ENCODE data around the gene TRPV2.

DNA sequence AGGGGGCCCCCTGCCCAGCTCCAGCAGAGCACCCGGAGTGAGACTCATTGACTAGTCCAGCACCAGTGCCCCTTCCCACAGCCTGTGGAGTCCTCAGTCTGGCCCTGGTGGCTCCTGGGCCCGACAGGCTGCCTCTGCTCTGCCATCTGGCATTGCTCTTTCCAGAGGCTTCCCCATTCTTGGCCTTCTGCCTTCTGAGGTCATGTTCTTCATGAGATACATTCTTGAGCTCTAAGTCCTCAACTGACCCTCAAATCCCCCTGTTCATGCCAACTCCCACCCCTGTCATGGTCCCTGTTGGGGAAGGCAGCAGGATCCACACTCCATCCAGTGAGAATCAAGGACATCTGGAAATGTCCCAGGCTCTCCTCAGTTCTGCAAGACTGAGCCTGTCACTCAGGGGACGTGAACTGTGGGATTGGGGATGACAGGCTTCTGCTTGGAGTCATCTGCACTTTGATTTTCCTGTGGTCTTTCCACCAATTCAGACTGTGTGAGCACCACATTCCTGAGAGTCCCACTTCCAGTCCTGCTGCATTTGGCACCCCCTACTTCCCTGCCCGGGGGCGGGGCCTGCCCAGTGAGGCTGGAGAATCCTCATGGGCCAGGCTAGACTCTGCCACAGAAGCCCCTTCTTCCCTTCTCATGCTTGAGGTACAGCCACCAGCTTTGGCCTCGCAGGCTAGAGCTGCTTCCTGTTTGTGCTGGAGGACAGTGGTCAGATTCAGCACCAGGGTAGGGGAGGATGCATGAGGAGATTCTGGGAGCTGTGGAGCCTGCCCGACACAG lies 2.7 kb downstream of the TRPV2 start:
- TF ChIP-seq, protein P1, sequence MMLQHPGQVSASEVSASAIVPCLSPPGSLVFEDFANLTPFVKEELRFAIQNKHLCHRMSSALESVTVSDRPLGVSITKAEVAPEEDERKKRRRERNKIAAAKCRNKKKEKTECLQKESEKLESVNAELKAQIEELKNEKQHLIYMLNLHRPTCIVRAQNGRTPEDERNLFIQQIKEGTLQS (IDR thresholded peaks at IDR 0.05), result no peak
- TF ChIP-seq, protein P2, sequence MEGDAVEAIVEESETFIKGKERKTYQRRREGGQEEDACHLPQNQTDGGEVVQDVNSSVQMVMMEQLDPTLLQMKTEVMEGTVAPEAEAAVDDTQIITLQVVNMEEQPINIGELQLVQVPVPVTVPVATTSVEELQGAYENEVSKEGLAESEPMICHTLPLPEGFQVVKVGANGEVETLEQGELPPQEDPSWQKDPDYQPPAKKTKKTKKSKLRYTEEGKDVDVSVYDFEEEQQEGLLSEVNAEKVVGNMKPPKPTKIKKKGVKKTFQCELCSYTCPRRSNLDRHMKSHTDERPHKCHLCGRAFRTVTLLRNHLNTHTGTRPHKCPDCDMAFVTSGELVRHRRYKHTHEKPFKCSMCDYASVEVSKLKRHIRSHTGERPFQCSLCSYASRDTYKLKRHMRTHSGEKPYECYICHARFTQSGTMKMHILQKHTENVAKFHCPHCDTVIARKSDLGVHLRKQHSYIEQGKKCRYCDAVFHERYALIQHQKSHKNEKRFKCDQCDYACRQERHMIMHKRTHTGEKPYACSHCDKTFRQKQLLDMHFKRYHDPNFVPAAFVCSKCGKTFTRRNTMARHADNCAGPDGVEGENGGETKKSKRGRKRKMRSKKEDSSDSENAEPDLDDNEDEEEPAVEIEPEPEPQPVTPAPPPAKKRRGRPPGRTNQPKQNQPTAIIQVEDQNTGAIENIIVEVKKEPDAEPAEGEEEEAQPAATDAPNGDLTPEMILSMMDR (IDR thresholded peaks at IDR 0.05; ENCODE audit: low read depth, low read length, missing input control), result no peak
- TF ChIP-seq, protein P3, sequence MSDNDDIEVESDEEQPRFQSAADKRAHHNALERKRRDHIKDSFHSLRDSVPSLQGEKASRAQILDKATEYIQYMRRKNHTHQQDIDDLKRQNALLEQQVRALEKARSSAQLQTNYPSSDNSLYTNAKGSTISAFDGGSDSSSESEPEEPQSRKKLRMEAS (IDR thresholded peaks at IDR 0.05), result no peak
- no peak for TF ChIP-seq JUND (IDR thresholded peaks at IDR 0.05)
- no peak for TF ChIP-seq YY1 (IDR thresholded peaks at IDR 0.05)
- TF ChIP-seq RXRA (IDR thresholded peaks at IDR 0.05), result no peak
- TF ChIP-seq EGR1 (IDR thresholded peaks at IDR 0.05; ENCODE audit: low read depth in 2 of 2), result no peak
